ENCODE results near the gene ABCA4.

- TF ChIP-seq CTCF (conservative IDR thresholded peaks at IDR 0.05; ENCODE audit: low read depth, low read length) (no peak), EZH2 (IDR thresholded peaks at IDR 0.05; ENCODE audit: low read length, unreplicated experiment) (no peak), EZH2phosphoT487 (IDR thresholded peaks at IDR 0.05; ENCODE audit: borderline replicate concordance, low read length) (no peak)
Observed at GRCh38 chr1:93981274-93981667, 139.7 kb downstream of the ABCA4 start.
